ENCODE data around the gene FADS2.

- no peak for TF ChIP-seq GATA2 (IDR thresholded peaks at IDR 0.05; ENCODE audit: low read depth, low read length)
- TF ChIP-seq GATA3 (IDR thresholded peaks at IDR 0.05; ENCODE audit: low read depth, low read length): no peak
Observed at GRCh38 chr11:61799665-61800284, 28.3 kb upstream of the FADS2 start.
